ENCODE data around the gene UNC119. TPM values are rescaled to one million over a fixed set of nuclear protein-coding genes. Genes with fewer than 3 reads are reported as not detected.

UNC119 gene
- total RNA-seq, 1 experiment from 2014 or later: 68.4 TPM

GRCh38 chr17:28547623-28548416, 4.6 kb downstream of the UNC119 start:
- CTCF ChIA-PET: no interaction called here
- Histone ChIP-seq H3K36me3 (ENCODE audit: low read depth, low read length) (no peaks in the 10 kb centered on the region; the same call in 1 of the 2 replicates), H4K20me1 (ENCODE audit: low read length) (no peaks in the 10 kb centered on the region), H3K9me3 (ENCODE audit: low read length) (no peaks in the 10 kb centered on the region), H3K79me2 (ENCODE audit: low read length) (peaks cover 10% of the 10 kb centered on the region; the same call in 1 of the 2 replicates), H3K27me3 (ENCODE audit: low read length) (no peaks in the 10 kb centered on the region), H3K27ac (ENCODE audit: low read length) (no peak overlapping the region), H3K4me2 (ENCODE audit: low read length) (no peak overlapping the region), H3K9me2 (replicated peaks; ENCODE audit: low read length) (no peaks in the 10 kb centered on the region), H3K9ac (ENCODE audit: low read length) (no peak overlapping the region), H3K4me1 (ENCODE audit: insufficient read depth, low read length) (0 out of 2 replicates have a peak, but pooled peaks cover 8% of the 10 kb centered on the region), H2AFZ (ENCODE audit: low read length) (no peak overlapping the region), H3F3A (ENCODE audit: low read length, unreplicated experiment) (no peaks in the 10 kb centered on the region), H3K4me3 (ENCODE audit: low read length) (no peak overlapping the region)
- BruUV-seq (replicated peaks): no TSS peak
- DNase-seq (peak; percentile 81), ATAC-seq (peak; percentile 54)
- TF ChIP-seq EZH2phosphoT487 (IDR thresholded peaks at IDR 0.05; ENCODE audit: borderline replicate concordance, low read length): no peak
- no peak for TF ChIP-seq EZH2 (IDR thresholded peaks at IDR 0.05; ENCODE audit: low read length, unreplicated experiment)
- TF ChIP-seq, protein P1, sequence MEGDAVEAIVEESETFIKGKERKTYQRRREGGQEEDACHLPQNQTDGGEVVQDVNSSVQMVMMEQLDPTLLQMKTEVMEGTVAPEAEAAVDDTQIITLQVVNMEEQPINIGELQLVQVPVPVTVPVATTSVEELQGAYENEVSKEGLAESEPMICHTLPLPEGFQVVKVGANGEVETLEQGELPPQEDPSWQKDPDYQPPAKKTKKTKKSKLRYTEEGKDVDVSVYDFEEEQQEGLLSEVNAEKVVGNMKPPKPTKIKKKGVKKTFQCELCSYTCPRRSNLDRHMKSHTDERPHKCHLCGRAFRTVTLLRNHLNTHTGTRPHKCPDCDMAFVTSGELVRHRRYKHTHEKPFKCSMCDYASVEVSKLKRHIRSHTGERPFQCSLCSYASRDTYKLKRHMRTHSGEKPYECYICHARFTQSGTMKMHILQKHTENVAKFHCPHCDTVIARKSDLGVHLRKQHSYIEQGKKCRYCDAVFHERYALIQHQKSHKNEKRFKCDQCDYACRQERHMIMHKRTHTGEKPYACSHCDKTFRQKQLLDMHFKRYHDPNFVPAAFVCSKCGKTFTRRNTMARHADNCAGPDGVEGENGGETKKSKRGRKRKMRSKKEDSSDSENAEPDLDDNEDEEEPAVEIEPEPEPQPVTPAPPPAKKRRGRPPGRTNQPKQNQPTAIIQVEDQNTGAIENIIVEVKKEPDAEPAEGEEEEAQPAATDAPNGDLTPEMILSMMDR (conservative IDR thresholded peaks at IDR 0.05; ENCODE audit: low read depth, low read length): peak; percentile 87
- POLR2A ChIA-PET (ENCODE audit: unreplicated experiment): no interaction called here
- intact Hi-C loops (cut with micrococcal nuclease): loop anchor here (1.0 to 10.0 kb wide), 2 partner anchors 65 to 143 kb away; partner anchors contain the start of gene SLC46A1

GRCh38 chr17:28547096-28547622, 5.3 kb downstream of the UNC119 start:
- DNase-seq: no peak
- CTCF ChIA-PET: no interaction called here
- Histone ChIP-seq H3K27me3 (ENCODE audit: low read length) (no peaks in the 10 kb centered on the region), H3K9ac (ENCODE audit: low read length) (no peak overlapping the region), H2AFZ (ENCODE audit: low read length) (no peak overlapping the region), H3K9me2 (replicated peaks; ENCODE audit: low read length) (no peaks in the 10 kb centered on the region), H3K4me1 (ENCODE audit: insufficient read depth, low read length) (0 out of 2 replicates have a peak, but pooled peaks cover 8% of the 10 kb centered on the region), H4K20me1 (ENCODE audit: low read length) (no peaks in the 10 kb centered on the region), H3K9me3 (ENCODE audit: low read length) (no peaks in the 10 kb centered on the region), H3K79me2 (ENCODE audit: low read length) (peaks cover 10% of the 10 kb centered on the region; the same call in 1 of the 2 replicates), H3K36me3 (ENCODE audit: low read depth, low read length) (no peaks in the 10 kb centered on the region; the same call in 1 of the 2 replicates), H3K4me2 (ENCODE audit: low read length) (no peak overlapping the region), H3K27ac (ENCODE audit: low read length) (no peak overlapping the region), H3F3A (ENCODE audit: low read length, unreplicated experiment) (no peaks in the 10 kb centered on the region), H3K4me3 (ENCODE audit: low read length) (no peak overlapping the region)
- TF ChIP-seq, protein P1 (conservative IDR thresholded peaks at IDR 0.05; ENCODE audit: low read depth, low read length): no peak
- TF ChIP-seq EZH2 (IDR thresholded peaks at IDR 0.05; ENCODE audit: low read length, unreplicated experiment) (no peak), EZH2phosphoT487 (IDR thresholded peaks at IDR 0.05; ENCODE audit: borderline replicate concordance, low read length) (no peak)
- BruUV-seq (replicated peaks): no TSS peak
- no peak for ATAC-seq
- POLR2A ChIA-PET (ENCODE audit: unreplicated experiment): no interaction called here
- intact Hi-C loops (cut with micrococcal nuclease): loop anchor here (10.0 kb wide), 1 partner anchor 142 kb away; the partner anchor contains the start of gene SLC46A1
